ENCODE measurements around the gene SELENOI.
"Not testable (repeated sequence)": the region's sequence is repeated elsewhere in the genome, so short reads cannot be mapped to it uniquely, and the experiment has no call there.

Gene SELENOI

DNA sequence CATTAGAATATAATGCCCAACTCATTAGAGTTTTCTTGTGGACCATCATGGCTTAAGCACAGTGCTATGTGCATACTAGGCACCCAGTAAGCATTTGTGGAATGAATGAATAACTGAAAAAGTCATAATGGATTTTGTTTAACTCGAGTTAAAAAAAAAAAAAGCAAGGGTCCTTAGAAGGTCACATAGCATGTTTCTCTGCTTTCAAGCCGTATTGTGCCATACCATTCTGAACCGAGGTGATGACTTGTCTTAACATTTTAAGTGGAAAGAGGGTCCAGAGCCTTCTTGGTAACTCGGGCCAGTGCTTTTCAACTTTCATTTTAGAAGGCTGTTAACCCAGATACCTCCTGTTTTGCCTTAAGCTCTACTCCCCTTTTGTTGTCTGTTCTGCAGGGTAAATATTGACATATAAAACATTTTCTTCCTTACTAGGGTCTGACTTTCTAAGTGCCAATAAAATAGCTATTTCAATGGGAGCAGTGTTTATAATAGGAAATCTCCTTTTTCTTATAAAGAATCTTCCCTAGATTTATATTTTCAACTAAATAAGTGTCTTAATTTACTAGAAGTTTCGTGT lies 1.4 kb downstream of the SELENOI start:
- no peak for DNase-seq (ENCODE audit: low read depth, low spot score)
- Histone ChIP-seq H3K27ac (no peak overlapping the region), H3K36me3 (ENCODE audit: insufficient read depth, low read length) (peaks cover 3% of the 10 kb centered on the region; the same call in 1 of the 2 replicates), H3K9ac (ENCODE audit: insufficient read length) (peak overlapping the region; percentile 89), H3K4me3 (peak overlapping the region; percentile 98), H3K9me3 (ENCODE audit: low read depth, low read length) (no peaks in the 10 kb centered on the region)
- no peak for TF ChIP-seq FOXP2 (optimal IDR thresholded peaks at IDR 0.05; ENCODE audit: control extremely low read depth, extremely low read length, insufficient read depth)
- TF ChIP-seq EZH2 (IDR thresholded peaks at IDR 0.05) = no peak
- no peak for TF ChIP-seq POLR2AphosphoS5 (IDR thresholded peaks at IDR 0.05; ENCODE audit: borderline replicate concordance, low read depth, low read length)

DNA sequence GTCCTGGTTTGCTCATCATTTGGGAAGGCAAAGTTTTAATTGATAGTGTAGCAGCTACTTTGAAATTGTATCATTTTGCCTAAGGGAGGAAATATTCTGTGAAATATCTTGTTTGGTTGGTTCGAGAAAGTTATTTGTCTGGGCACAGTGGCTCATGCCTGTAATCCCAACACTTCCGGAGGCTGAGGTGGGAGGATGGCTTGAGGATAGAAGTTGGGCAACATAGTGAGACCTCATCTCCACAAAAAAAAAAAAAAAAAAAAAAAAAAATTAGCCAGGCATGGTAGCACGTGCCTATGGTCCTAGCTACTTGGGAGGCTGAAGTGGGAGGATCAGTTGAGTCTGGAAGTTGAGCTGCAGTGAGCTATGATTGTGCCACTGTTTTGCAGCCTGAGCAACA lies 3.7 kb downstream of the SELENOI start:
- Histone ChIP-seq H3K4me3 (no peak overlapping the region), H3K9me3 (ENCODE audit: low read depth, low read length) (no peaks in the 10 kb centered on the region), H3K27ac (no peak overlapping the region), H3K9ac (ENCODE audit: insufficient read length) (no peak overlapping the region), H3K36me3 (ENCODE audit: insufficient read depth, low read length) (peaks cover 12% of the 10 kb centered on the region)
- no peak for DNase-seq (ENCODE audit: low read depth, low spot score)
- TF ChIP-seq FOXP2 (optimal IDR thresholded peaks at IDR 0.05; ENCODE audit: control extremely low read depth, extremely low read length, insufficient read depth) (no peak), POLR2AphosphoS5 (IDR thresholded peaks at IDR 0.05; ENCODE audit: borderline replicate concordance, low read depth, low read length) (no peak), EZH2 (IDR thresholded peaks at IDR 0.05) (no peak)

DNA sequence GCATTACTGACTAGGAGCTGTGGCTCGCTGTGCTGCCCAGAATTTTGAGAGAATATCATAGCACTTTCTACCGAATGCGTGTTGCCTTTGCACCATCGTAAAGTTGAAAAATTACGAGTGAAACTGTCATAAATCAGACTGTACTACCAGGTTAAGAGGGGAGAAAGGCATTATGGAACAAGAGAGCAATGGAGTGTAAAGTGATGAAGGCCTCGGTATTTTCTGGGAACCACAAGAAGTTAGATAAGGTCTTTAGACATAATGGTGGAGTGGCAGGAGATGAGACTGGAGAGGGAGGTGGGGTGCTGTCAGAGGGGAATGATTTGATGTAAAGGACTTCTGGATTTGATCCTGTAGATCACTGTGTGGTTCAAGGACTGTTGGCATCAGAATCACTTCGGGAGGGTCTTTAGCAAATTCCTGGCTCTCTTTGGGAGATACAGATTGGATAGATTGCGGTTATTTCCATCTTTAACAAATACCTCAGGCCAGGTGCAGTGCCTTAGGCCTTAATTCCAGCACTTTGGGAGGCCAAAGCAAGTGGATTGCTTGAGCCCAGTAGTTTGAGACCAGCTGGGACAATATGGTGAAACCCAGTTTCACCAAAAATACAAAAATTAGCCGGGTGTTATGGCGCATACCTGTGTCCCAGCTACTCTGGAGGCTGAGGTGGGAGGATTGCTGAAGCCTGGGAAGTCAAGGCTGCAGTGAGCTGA lies 5.6 kb downstream of the SELENOI start:
- no peak for DNase-seq (ENCODE audit: low read depth, low spot score)
- Histone ChIP-seq H3K27ac (no peak overlapping the region), H3K9me3 (ENCODE audit: low read depth, low read length) (no peaks in the 10 kb centered on the region), H3K36me3 (ENCODE audit: insufficient read depth, low read length) (peaks cover 12% of the 10 kb centered on the region), H3K9ac (ENCODE audit: insufficient read length) (no peak overlapping the region), H3K4me3 (no peak overlapping the region)
- TF ChIP-seq EZH2 (IDR thresholded peaks at IDR 0.05) (no peak), FOXP2 (optimal IDR thresholded peaks at IDR 0.05; ENCODE audit: control extremely low read depth, extremely low read length, insufficient read depth) (no peak)

DNA sequence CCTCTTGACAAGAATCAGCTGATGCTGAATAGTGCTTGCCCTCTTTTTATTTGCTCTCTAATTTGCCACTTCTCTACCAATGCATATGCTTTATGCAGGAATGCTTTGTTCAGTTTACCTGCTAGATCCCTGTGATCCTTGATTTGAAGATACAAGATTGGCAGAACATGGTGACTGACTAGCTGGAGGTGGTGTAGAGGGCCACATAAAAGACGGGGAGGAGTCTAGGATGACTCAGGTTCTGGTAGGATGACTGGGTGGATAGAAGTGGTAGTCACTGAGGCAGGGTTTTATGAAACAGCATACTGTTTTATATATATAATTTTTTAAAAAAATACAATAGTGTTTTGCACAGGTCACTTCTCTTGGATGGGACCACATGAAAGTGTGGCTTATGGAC lies 6.9 kb downstream of the SELENOI start:
- H3K27ac ChIP-seq = no peak overlapping the region
- no peak for TF ChIP-seq FOXP2 (optimal IDR thresholded peaks at IDR 0.05; ENCODE audit: control extremely low read depth, extremely low read length, insufficient read depth)
- TF ChIP-seq EZH2 (IDR thresholded peaks at IDR 0.05) = no peak
- no peak for TF ChIP-seq POLR2AphosphoS5 (IDR thresholded peaks at IDR 0.05; ENCODE audit: borderline replicate concordance, low read depth, low read length)
- DNase-seq (ENCODE audit: low read depth, low spot score) = no peak
- no peak overlapping the region for H3K9ac ChIP-seq (ENCODE audit: insufficient read length)
- H3K9me3 ChIP-seq (ENCODE audit: low read depth, low read length) = no peaks in the 10 kb centered on the region
- H3K36me3 ChIP-seq (ENCODE audit: insufficient read depth, low read length) = peaks cover 19% of the 10 kb centered on the region
- no peak overlapping the region for H3K4me3 ChIP-seq

DNA sequence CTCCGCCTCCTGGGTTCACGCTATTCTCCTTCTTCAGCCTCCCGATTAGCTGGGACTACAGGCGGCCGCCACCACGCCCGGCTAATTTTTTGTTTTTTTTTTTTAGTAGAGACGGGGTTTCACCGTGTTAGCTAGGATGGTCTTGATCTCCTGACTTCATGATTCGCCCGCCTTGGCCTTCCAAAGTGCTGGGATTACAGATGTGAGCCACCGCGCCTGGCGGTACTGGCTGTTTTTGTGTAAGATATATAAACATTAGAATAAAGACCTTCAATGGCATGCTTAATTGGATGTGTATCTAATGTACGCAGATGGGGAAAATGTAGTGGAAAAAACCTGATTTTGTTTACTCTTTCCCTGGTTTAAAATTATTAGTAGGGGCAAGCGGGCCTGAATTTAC lies 8.5 kb downstream of the SELENOI start:
- H3K9ac ChIP-seq (ENCODE audit: insufficient read length); DNase-seq (ENCODE audit: low read depth, low spot score); H3K9me3 ChIP-seq (ENCODE audit: low read depth, low read length); H3K4me3 ChIP-seq; H3K27ac ChIP-seq: not testable (repeated sequence)
- peaks cover 16% of the 10 kb centered on the region for H3K36me3 ChIP-seq (ENCODE audit: insufficient read depth, low read length)

DNA sequence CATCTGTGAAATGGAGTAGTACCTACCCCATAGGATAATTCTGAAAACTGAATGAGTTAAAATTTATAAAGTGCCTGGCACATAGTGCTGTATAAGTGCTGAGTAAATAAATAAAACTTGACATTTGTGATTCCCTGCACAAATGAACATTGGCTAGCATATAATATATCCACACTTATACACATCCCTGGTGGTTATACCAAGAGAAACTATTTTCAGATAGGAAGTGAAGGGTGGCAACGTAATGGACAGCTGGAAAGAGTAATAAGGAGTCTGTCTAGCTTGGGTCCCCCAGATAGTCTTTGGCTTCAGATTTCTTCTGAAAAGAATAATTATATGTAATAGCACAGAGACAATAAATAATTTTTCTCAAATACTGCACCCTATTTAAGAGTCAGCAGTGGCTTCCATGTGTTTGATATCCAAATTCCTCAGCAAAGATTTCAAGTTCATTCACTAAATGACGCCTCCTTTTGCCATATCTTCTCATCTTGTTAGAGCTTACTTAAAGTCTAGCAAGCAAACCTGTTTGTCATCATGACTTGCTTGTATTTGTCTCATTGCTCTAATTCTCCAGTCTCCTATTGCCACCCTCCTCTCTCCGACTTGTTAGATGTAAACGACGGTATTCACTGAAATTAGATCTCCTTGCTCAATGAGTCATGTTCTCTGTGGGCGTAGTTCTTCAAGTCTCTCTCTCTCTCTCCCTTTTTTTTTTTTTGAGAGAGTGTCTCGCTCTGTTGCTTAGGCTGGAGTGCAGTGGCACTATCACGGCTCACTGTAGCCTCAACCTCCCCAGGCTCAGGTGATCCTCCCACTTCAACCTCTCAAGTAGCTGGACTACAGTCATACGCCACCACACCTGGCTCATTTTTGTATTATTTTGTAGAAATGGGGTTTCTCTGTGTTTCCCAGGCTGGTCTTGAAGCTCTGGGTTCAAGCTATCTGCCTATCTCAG lies 9.4 kb downstream of the SELENOI start:
- TF ChIP-seq FOXP2 (optimal IDR thresholded peaks at IDR 0.05; ENCODE audit: control extremely low read depth, extremely low read length, insufficient read depth) (no peak), EZH2 (IDR thresholded peaks at IDR 0.05) (no peak)
- DNase-seq (ENCODE audit: low read depth, low spot score) = no peak
- H3K9me3 ChIP-seq (ENCODE audit: low read depth, low read length) = no peaks in the 10 kb centered on the region
- H3K9ac ChIP-seq (ENCODE audit: insufficient read length) = peak overlapping the region; percentile 29
- H3K27ac ChIP-seq = no peak overlapping the region; the same call in 1 of the 2 replicates
- no peak overlapping the region for H3K4me3 ChIP-seq
- peaks cover 16% of the 10 kb centered on the region for H3K36me3 ChIP-seq (ENCODE audit: insufficient read depth, low read length)

DNA sequence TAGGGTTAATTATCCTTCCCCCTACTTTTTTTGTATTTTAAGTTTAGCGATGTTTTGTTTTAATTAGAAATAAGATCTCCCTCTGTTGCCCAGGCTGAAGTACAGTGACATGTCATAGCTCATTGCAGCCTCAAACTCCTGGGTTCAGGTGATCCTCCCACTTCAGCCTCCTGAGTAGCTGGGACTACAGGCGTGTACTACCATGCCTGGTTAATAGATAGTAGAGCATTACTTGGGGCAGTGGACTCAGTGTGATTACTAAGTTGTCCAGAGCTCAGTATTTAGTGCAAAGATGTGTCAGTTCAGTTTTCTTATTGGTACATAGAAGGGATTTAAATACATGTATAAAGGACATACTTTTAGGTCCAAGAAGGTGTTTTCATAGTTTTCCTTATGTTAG lies 10.2 kb downstream of the SELENOI start:
- Histone ChIP-seq H3K9me3 (ENCODE audit: low read depth, low read length) (no peaks in the 10 kb centered on the region), H3K36me3 (ENCODE audit: insufficient read depth, low read length) (peaks cover 16% of the 10 kb centered on the region), H3K9ac (ENCODE audit: insufficient read length) (no peak overlapping the region), H3K27ac (no peak overlapping the region), H3K4me3 (no peak overlapping the region)
- no peak for TF ChIP-seq EZH2 (IDR thresholded peaks at IDR 0.05)
- no peak for TF ChIP-seq FOXP2 (optimal IDR thresholded peaks at IDR 0.05; ENCODE audit: control extremely low read depth, extremely low read length, insufficient read depth)
- no peak for TF ChIP-seq POLR2AphosphoS5 (IDR thresholded peaks at IDR 0.05; ENCODE audit: borderline replicate concordance, low read depth, low read length)
- DNase-seq (ENCODE audit: low read depth, low spot score) = no peak

DNA sequence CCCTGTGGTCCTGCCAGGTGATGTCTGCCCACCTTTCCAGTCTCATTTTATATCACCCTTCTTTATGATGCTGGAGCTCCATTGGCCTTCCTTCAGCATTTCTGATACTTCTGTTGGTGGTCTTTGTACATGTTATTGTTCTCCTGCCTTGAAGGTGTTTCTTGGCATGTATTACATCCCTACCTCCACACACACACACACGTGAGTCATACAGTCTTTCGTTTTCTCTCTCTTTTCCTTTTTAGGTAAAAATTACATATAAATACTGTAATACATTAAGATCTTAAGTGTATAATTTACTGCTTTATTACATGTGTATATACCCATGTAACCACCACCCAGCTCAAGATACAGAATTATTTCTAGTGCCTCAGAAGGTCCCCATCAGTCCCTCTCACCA lies 10.8 kb downstream of the SELENOI start:
- Histone ChIP-seq H3K36me3 (ENCODE audit: insufficient read depth, low read length) (peaks cover 16% of the 10 kb centered on the region), H3K9ac (ENCODE audit: insufficient read length) (no peak overlapping the region), H3K27ac (no peak overlapping the region), H3K4me3 (no peak overlapping the region), H3K9me3 (ENCODE audit: low read depth, low read length) (no peaks in the 10 kb centered on the region)
- no peak for DNase-seq (ENCODE audit: low read depth, low spot score)
- no peak for TF ChIP-seq FOXP2 (optimal IDR thresholded peaks at IDR 0.05; ENCODE audit: control extremely low read depth, extremely low read length, insufficient read depth)
- TF ChIP-seq EZH2 (IDR thresholded peaks at IDR 0.05) = no peak
- no peak for TF ChIP-seq POLR2AphosphoS5 (IDR thresholded peaks at IDR 0.05; ENCODE audit: borderline replicate concordance, low read depth, low read length)

Measured in SK-N-MC (cell line).